Mesenchymal stem cell (in vitro differentiated cells and primary cell): ENCODE data around the gene BABAM2.

Experiments used
- DNase-seq: peaks from one replicate; pipeline ENCODE4 v3.0.0-alpha.2; 2013
- H2AFZ ChIP-seq: one replicate; pipeline ENCODE4 v1.6.1; 2013; ENCODE audit warnings: low read depth, mild to moderate bottlenecking, control low read depth, inconsistent platforms, low read length, moderate library complexity
- H2AK5ac ChIP-seq: 2 replicates; pipeline ENCODE4 v1.6.1; 2013; ENCODE audit warnings: low read length, moderate library complexity, mild to moderate bottlenecking, inconsistent platforms; ENCODE audit not compliant: severe bottlenecking
- H2BK120ac ChIP-seq: one replicate; pipeline ENCODE4 v1.6.1; 2013; ENCODE audit warnings: low read depth, mild to moderate bottlenecking, inconsistent platforms, low read length, moderate library complexity
- H2BK12ac ChIP-seq, 2 experiments: one replicate each; pipeline ENCODE4 v1.6.1; 2013; ENCODE audit warnings: inconsistent platforms in 2 of 2, low read length in 2 of 2, mild to moderate bottlenecking in 2 of 2, moderate library complexity in 2 of 2, control low read depth in 1 of 2
- H2BK15ac ChIP-seq: one replicate; pipeline ENCODE4 v1.6.1; 2013; ENCODE audit warnings: mild to moderate bottlenecking, low read depth, inconsistent platforms; ENCODE audit not compliant: poor library complexity, severe bottlenecking
- H2BK5ac ChIP-seq: 2 replicates; pipeline ENCODE4 v1.6.1; 2013; ENCODE audit warnings: low read depth, mild to moderate bottlenecking, low read length, control low read depth, inconsistent platforms; ENCODE audit not compliant: poor library complexity, severe bottlenecking
- H3K14ac ChIP-seq, 2 experiments: one replicate each; pipeline ENCODE4 v1.6.1; 2013; ENCODE audit warnings: inconsistent platforms in 2 of 2, low read length in 2 of 2, control low read depth in 1 of 2, mild to moderate bottlenecking in 1 of 2, moderate library complexity in 1 of 2
- H3K18ac ChIP-seq, 2 experiments: one replicate each; pipeline ENCODE4 v1.6.1; 2013; ENCODE audit warnings: inconsistent platforms in 2 of 2, low read length in 2 of 2, control low read depth in 1 of 2, low read depth in 1 of 2, mild to moderate bottlenecking in 1 of 2
- H3K23ac ChIP-seq, 2 experiments: one replicate each; pipeline ENCODE4 v1.6.1; 2013; ENCODE audit warnings: inconsistent platforms in 2 of 2, low read length in 2 of 2, mild to moderate bottlenecking in 2 of 2, moderate library complexity in 2 of 2, control low read depth in 1 of 2
- H3K27ac ChIP-seq: 2 replicates; pipeline ENCODE4 v1.5.1; 2013; ENCODE audit warnings: mild to moderate bottlenecking, moderate library complexity, low read length, control low read depth, inconsistent platforms; ENCODE audit not compliant: poor library complexity, severe bottlenecking
- H3K27me3 ChIP-seq, 2 experiments: 2 replicates each; pipeline versions ENCODE4 v1.6.1 to v1.7.0; 2013; ENCODE audit warnings: low read length in 2 of 2, mild to moderate bottlenecking in 2 of 2, moderate library complexity in 2 of 2, control low read depth in 1 of 2, inconsistent platforms in 1 of 2; ENCODE audit not compliant: control insufficient read depth in 1 of 2, insufficient read depth in 1 of 2
- H3K36me3 ChIP-seq, 2 experiments: 2 replicates each; pipeline versions ENCODE4 v1.6.1 to v1.7.0; 2013; ENCODE audit warnings: low read length in 2 of 2, control low read depth in 1 of 2, inconsistent platforms in 1 of 2, low read depth in 1 of 2, mild to moderate bottlenecking in 1 of 2; ENCODE audit not compliant: insufficient read depth in 2 of 2, control insufficient read depth in 1 of 2
- H3K4ac ChIP-seq, 2 experiments: one replicate each; pipeline ENCODE4 v1.6.1; 2013; ENCODE audit warnings: inconsistent platforms in 2 of 2, low read length in 2 of 2, mild to moderate bottlenecking in 2 of 2, moderate library complexity in 2 of 2, control low read depth in 1 of 2, low read depth in 1 of 2
- H3K4me1 ChIP-seq: 2 replicates; pipeline ENCODE4 v1.6.1; 2013; ENCODE audit warnings: low read depth, low read length, control low read depth; ENCODE audit not compliant: control insufficient read depth, insufficient read depth
- H3K4me2 ChIP-seq: 2 replicates; pipeline ENCODE4 v1.6.1; 2013; ENCODE audit warnings: low read length, mild to moderate bottlenecking, inconsistent platforms; ENCODE audit not compliant: poor library complexity, severe bottlenecking
- H3K4me3 ChIP-seq, 2 experiments: 2 replicates each; pipeline versions ENCODE4 v1.5.1 to v1.7.0; 2013; ENCODE audit warnings: low read length in 2 of 2, mild to moderate bottlenecking in 2 of 2, control low read depth in 1 of 2, low read depth in 1 of 2; ENCODE audit not compliant: insufficient read depth in 1 of 2
- H3K79me1 ChIP-seq: replicated peaks from 2 replicates; pipeline ENCODE4 v1.6.1; 2013; ENCODE audit warnings: mild to moderate bottlenecking, control low read depth, low read length, inconsistent platforms; ENCODE audit not compliant: poor library complexity, severe bottlenecking
- H3K9ac ChIP-seq: 2 replicates; pipeline ENCODE4 v1.7.0; 2013; ENCODE audit warnings: mild to moderate bottlenecking, low read length, moderate library complexity
- H3K9me3 ChIP-seq: 2 replicates; pipeline ENCODE4 v1.7.0; 2013; ENCODE audit warnings: mild to moderate bottlenecking, low read length; ENCODE audit not compliant: control insufficient read depth
- H4K8ac ChIP-seq: one replicate; pipeline ENCODE4 v1.6.1; 2013; ENCODE audit warnings: inconsistent platforms, mild to moderate bottlenecking, low read length, moderate library complexity
- H4K91ac ChIP-seq: one replicate; pipeline ENCODE4 v1.6.1; 2013; ENCODE audit warnings: mild to moderate bottlenecking, low read length, inconsistent platforms
- WGBS: methylation state at CpG from one replicate; pipeline ENCODE4 v1.1.7; 2013; ENCODE audit warnings: mixed read lengths; 5-methylcytosine and 5-hydroxymethylcytosine counted together

Gene BABAM2

DNA sequence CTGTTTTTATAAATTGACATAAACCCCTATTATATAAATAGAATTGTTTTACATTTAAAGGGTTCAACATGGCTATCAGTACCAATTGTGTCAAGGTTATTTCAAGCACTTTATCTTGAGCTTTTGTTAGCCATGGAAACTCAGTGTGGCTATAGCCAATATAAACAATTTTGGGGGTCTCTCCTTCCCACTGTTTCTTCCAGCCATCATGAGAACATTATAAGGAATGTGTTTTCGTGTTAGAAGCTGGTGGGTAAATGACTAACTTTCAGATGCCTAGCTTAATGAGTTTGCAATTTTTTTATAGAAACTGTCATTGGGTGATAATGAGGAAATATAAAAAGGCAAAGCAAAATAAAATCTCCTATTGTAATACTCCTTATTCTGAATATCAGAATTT lies 348.7 kb downstream of the BABAM2 start:
- Histone ChIP-seq H3K9me3 (no peaks in the 10 kb centered on the region), H2BK12ac (no peak overlapping the region), H3K14ac (no peak overlapping the region), H2AK5ac (no peak overlapping the region), H3K23ac (no peak overlapping the region), H3K4me3 (no peak overlapping the region), H3K4me1 (peaks cover under 1% of the 10 kb centered on the region), H4K91ac (no peak overlapping the region), H3K79me1 (no peaks in the 10 kb centered on the region), H2BK120ac (no peak overlapping the region), H2BK5ac (no peak overlapping the region), H2AFZ (no peak overlapping the region), H3K36me3 (peaks cover 4 to 19% of the 10 kb centered on the region in 2 experiments), H3K9ac (no peak overlapping the region), H3K18ac (no peak overlapping the region), H4K8ac (no peak overlapping the region), H3K27ac (no peak overlapping the region), H3K4me2 (no peak overlapping the region), H2BK15ac (no peak overlapping the region), H3K27me3 (no peaks in the 10 kb centered on the region), H3K4ac (no peak overlapping the region)
- WGBS = 100% methylated on average over 1 of the region's 1 CpG
- DNase-seq = no peak

DNA sequence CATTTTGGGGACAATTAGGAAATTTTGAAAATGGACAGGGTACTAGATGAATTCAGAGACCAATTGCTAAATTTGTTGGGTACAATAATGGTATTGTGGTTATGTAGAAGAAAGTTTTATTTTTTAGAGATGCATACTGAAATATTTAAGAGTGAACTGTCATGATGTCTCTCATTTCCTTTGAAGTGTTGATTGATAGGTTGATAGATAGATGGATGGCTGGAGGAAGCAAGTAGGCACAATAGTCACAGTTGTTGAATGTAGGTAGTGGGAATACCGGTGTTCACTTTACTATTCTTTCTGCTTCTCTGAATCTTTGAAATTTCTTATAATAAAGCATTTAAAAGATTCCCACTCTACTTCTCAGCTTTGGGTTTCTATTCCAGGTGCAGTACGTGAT lies 350.4 kb downstream of the BABAM2 start:
- H4K91ac ChIP-seq = no peak overlapping the region
- H3K23ac ChIP-seq = no peak overlapping the region
- no peak overlapping the region for H3K4ac ChIP-seq
- H3K79me1 ChIP-seq = no peaks in the 10 kb centered on the region
- 95% methylated on average over 1 of the region's 2 CpGs for WGBS
- no peak overlapping the region for H3K18ac ChIP-seq
- no peaks in the 10 kb centered on the region for H3K9me3 ChIP-seq
- no peak overlapping the region for H3K4me2 ChIP-seq
- no peak overlapping the region for H2BK5ac ChIP-seq
- no peak overlapping the region for H3K14ac ChIP-seq
- H2AK5ac ChIP-seq = no peak overlapping the region
- no peak overlapping the region for H4K8ac ChIP-seq
- H2BK15ac ChIP-seq = no peak overlapping the region
- H3K27me3 ChIP-seq = no peaks in the 10 kb centered on the region
- H3K36me3 ChIP-seq = peaks cover 4 to 35% of the 10 kb centered on the region in 2 experiments
- no peak overlapping the region for H2BK120ac ChIP-seq
- DNase-seq = no peak
- no peak overlapping the region for H2BK12ac ChIP-seq
- no peak overlapping the region for H3K9ac ChIP-seq
- H3K4me3 ChIP-seq = no peak overlapping the region
- no peak overlapping the region for H2AFZ ChIP-seq
- no peaks in the 10 kb centered on the region for H3K4me1 ChIP-seq
- H3K27ac ChIP-seq = no peak overlapping the region

DNA sequence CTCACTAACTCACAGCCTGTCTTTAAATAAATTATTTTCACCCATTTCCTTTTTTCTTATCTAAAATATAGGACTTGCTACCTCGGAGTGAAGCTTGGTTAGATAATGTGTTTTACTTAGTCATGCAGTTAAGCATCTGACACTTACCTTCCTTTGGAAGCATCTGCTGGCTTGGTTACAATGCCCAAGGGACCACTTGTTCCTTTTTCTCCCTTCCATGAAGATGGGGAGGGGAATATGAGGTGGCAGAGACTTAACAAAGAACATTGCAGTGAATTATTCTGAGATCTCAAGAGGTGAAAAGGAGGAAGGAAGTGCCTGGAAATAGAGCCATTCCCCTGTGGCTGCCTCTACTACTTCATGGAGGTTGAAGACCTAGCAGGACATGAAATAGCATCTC lies 356.8 kb downstream of the BABAM2 start:
- no peak for DNase-seq
- Histone ChIP-seq H4K91ac (no peak overlapping the region), H3K9ac (no peak overlapping the region), H3K79me1 (no peaks in the 10 kb centered on the region), H2BK12ac (no peak overlapping the region), H3K27ac (no peak overlapping the region), H2AFZ (no peak overlapping the region), H2BK15ac (no peak overlapping the region), H3K4me1 (peaks cover 4% of the 10 kb centered on the region), H2BK5ac (no peak overlapping the region), H3K4me3 (no peak overlapping the region), H2BK120ac (no peak overlapping the region), H2AK5ac (no peak overlapping the region), H3K14ac (no peak overlapping the region), H4K8ac (no peak overlapping the region), H3K18ac (no peak overlapping the region), H3K9me3 (no peaks in the 10 kb centered on the region), H3K4ac (peak overlapping the region in 1 of 2 experiments; percentile 68), H3K36me3 (peaks cover 0 to 28% of the 10 kb centered on the region in 2 experiments), H3K27me3 (no peaks in the 10 kb centered on the region), H3K23ac (no peak overlapping the region), H3K4me2 (no peak overlapping the region)
- WGBS = 0% methylated on average over 1 of the region's 1 CpG

DNA sequence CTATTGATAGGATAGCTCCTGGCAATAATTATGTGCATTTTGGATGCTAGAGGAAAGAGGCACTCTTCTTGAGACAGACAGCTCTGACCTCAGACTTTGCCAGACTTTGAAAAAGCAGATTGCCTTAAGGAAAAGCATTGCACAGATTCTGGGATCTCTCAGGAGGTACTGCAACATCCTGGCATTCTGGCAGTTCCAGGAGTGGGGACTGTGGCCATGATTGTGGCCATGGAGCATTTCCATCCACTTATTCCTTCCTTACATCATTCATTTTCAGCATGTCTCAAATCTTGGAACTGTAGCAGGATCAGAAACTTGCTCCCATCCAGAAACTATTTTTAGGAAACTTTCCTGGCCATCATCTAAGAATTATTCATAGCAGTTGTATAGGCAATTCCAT lies 357.2 kb downstream of the BABAM2 start:
- Histone ChIP-seq H3K9me3 (no peaks in the 10 kb centered on the region), H3K18ac (no peak overlapping the region), H3K9ac (no peak overlapping the region), H3K27ac (no peak overlapping the region), H3K36me3 (peaks cover 0 to 27% of the 10 kb centered on the region in 2 experiments), H2AFZ (no peak overlapping the region), H3K14ac (no peak overlapping the region), H3K4ac (peak overlapping the region in 1 of 2 experiments; percentile 68), H3K4me3 (no peak overlapping the region), H3K4me1 (peaks cover 4% of the 10 kb centered on the region), H2BK5ac (no peak overlapping the region), H3K4me2 (no peak overlapping the region), H2BK120ac (no peak overlapping the region), H3K79me1 (no peaks in the 10 kb centered on the region), H4K91ac (no peak overlapping the region), H2BK15ac (no peak overlapping the region), H4K8ac (no peak overlapping the region), H2AK5ac (no peak overlapping the region), H3K23ac (no peak overlapping the region), H2BK12ac (no peak overlapping the region), H3K27me3 (no peaks in the 10 kb centered on the region)
- DNase-seq = no peak
